CD14-positive monocyte (primary cell): ENCODE measurements around the gene SPOPL. TPM values are rescaled to one million over a fixed set of nuclear protein-coding genes. Genes with fewer than 3 reads are reported as not detected.

Source experiments
- DNase-seq, 3 donors: peaks; one replicate each; pipeline ENCODE4 v3.0.0-alpha.2; 2011 to 2022
- H2AFZ ChIP-seq: 2 replicates; pipeline ENCODE4 v1.6.0; 2012; ENCODE audit warnings: mild to moderate bottlenecking, low read depth, low read length, inconsistent platforms; ENCODE audit not compliant: insufficient read depth, poor library complexity, severe bottlenecking
- H3K27ac ChIP-seq, 2 donors: 1 replicate in 1 of 2; 2 replicates in 1 of 2; pipeline ENCODE4 v1.5.1; 2012 to 2013; ENCODE audit warnings: low read length in 2 of 2, control low read depth in 1 of 2, inconsistent platforms in 1 of 2, low read depth in 1 of 2, mild to moderate bottlenecking in 1 of 2
- H3K27me3 ChIP-seq, 2 donors: one replicate each; pipeline versions ENCODE4 v1.6.0 to v1.6.1; 2011 to 2013; ENCODE audit warnings: low read length in 2 of 2; ENCODE audit not compliant: control insufficient read depth in 2 of 2, insufficient read depth in 2 of 2
- H3K36me3 ChIP-seq, 2 donors: replicated peaks in 1 of 2; 1 replicate in 1 of 2; 2 replicates in 1 of 2; pipeline versions ENCODE4 v1.5.1 to v1.6.1; 2012 to 2013; ENCODE audit warnings: low read length in 2 of 2, control low read depth in 1 of 2, inconsistent platforms in 1 of 2, mild to moderate bottlenecking in 1 of 2; ENCODE audit not compliant: insufficient read depth in 2 of 2, control insufficient read depth in 1 of 2
- H3K4me1 ChIP-seq, 2 donors: 1 replicate in 1 of 2; 2 replicates in 1 of 2; pipeline versions ENCODE4 v1.5.1 to v1.6.1; 2012 to 2013; ENCODE audit warnings: low read length in 2 of 2, control low read depth in 1 of 2, inconsistent platforms in 1 of 2, mild to moderate bottlenecking in 1 of 2, moderate library complexity in 1 of 2; ENCODE audit not compliant: insufficient read depth in 2 of 2, control insufficient read depth in 1 of 2
- H3K4me2 ChIP-seq: replicated peaks from 2 replicates; pipeline ENCODE3; 2012; ENCODE audit warnings: low read length, moderate library complexity, mild to moderate bottlenecking; ENCODE audit not compliant: poor library complexity, severe bottlenecking; ENCODE audit errors: extremely low read depth
- H3K4me3 ChIP-seq, 3 experiments: fragments of 200-600 bp in 1 of 3; sonication (generic) in 1 of 3; replicated peaks in 1 of 3; 1 replicate in 2 of 3; 2 replicates in 1 of 3; pipeline ENCODE4 v1.5.1; 2011 to 2013; ENCODE audit warnings: low read length in 3 of 3, mild to moderate bottlenecking in 3 of 3, control low read depth in 2 of 3, low read depth in 2 of 3, inconsistent platforms in 1 of 3, moderate library complexity in 1 of 3
- H3K79me2 ChIP-seq: 2 replicates; pipeline ENCODE4 v1.6.0; 2012; ENCODE audit warnings: mild to moderate bottlenecking, control low read depth, inconsistent platforms, low read length, moderate library complexity; ENCODE audit not compliant: insufficient read depth
- H3K9ac ChIP-seq: 2 replicates; pipeline ENCODE4 v1.6.0; 2017; ENCODE audit warnings: low read length, mild to moderate bottlenecking; ENCODE audit not compliant: insufficient read depth, poor library complexity, severe bottlenecking
- H3K9me3 ChIP-seq, 2 donors: replicated peaks in 1 of 2; 1 replicate in 1 of 2; 2 replicates in 1 of 2; pipeline versions ENCODE4 v1.5.1 to v1.6.1; 2012 to 2013; ENCODE audit warnings: low read length in 2 of 2, control low read depth in 1 of 2; ENCODE audit not compliant: control insufficient read depth in 1 of 2, insufficient read depth in 1 of 2
- H4K20me1 ChIP-seq: 2 replicates; pipeline ENCODE4 v1.6.0; 2012; ENCODE audit warnings: mild to moderate bottlenecking, low read length, control low read depth, moderate library complexity; ENCODE audit not compliant: insufficient read depth
- H3K27ac Mint-ChIP-seq, 7 donors: one replicate each; pipeline ENCODE4 v1.8.0; 2020; ENCODE audit warnings: mild to moderate bottlenecking in 7 of 7, mixed read lengths in 7 of 7, moderate library complexity in 6 of 7, inconsistent platforms in 2 of 7
- H3K27me3 Mint-ChIP-seq, 3 donors: one replicate each; pipeline ENCODE4 v1.8.0; 2021 to 2022; ENCODE audit warnings: low read depth in 3 of 3, mild to moderate bottlenecking in 3 of 3, mixed read lengths in 3 of 3, moderate library complexity in 3 of 3, inconsistent platforms in 1 of 3
- H3K36me3 Mint-ChIP-seq, 2 donors: one replicate each; pipeline ENCODE4 v1.8.0; 2020; ENCODE audit warnings: mixed read lengths in 2 of 2, inconsistent platforms in 1 of 2, mild to moderate bottlenecking in 1 of 2
- H3K4me1 Mint-ChIP-seq: one replicate; pipeline ENCODE4 v1.8.0; 2020; ENCODE audit warnings: mild to moderate bottlenecking, mixed read lengths
- H3K4me3 Mint-ChIP-seq, 2 donors: one replicate each; pipeline ENCODE4 v1.8.0; 2020; ENCODE audit warnings: mild to moderate bottlenecking in 2 of 2, mixed read lengths in 2 of 2, moderate library complexity in 1 of 2
- H3K9me3 Mint-ChIP-seq, 7 donors: one replicate each; pipeline ENCODE4 v1.8.0; 2020 to 2022; ENCODE audit warnings: mixed read lengths in 7 of 7, mild to moderate bottlenecking in 6 of 7, moderate library complexity in 6 of 7, inconsistent platforms in 2 of 7
- CTCF ChIP-seq: fragments of 200-600 bp; IDR thresholded peaks from one replicate; pipeline ENCODE4 v1.8.0; 2022; ENCODE audit warnings: antibody characterized with exemption, mild to moderate bottlenecking
- WGBS: methylation state at CpG from one replicate; pipeline ENCODE4 v1.1.5; 2013; ENCODE audit warnings: missing lambda C conversion rate; ENCODE audit not compliant: insufficient coverage; 5-methylcytosine and 5-hydroxymethylcytosine counted together
- intact Hi-C, 2 donors: fragments of 100-400 bp; cut with micrococcal nuclease; formaldehyde crosslinking; loops; one replicate each; pipeline versions ENCODE4 v1.15.0 to v1.15.1; 2023
- polyA plus RNA-seq, 3 donors: library from polyadenylated mRNA; depleted of rRNA in 1 of 3; unstranded in 2 of 3; stranded (reverse) in 1 of 3; fragments of 300-500 nt in 2 of 3; fragments of >200 nt in 1 of 3; fragmentation: Illumina TruSeq in 2 of 3; gene quantifications; 1 replicate in 2 of 3; 2 replicates in 1 of 3; pipeline ENCODE4 v1.2.3, GENCODE V29; 2012 to 2021

The SPOPL gene
- polyA plus RNA-seq, 3 donors = 13.1 to 22.4 (median 18.1) TPM

DNA sequence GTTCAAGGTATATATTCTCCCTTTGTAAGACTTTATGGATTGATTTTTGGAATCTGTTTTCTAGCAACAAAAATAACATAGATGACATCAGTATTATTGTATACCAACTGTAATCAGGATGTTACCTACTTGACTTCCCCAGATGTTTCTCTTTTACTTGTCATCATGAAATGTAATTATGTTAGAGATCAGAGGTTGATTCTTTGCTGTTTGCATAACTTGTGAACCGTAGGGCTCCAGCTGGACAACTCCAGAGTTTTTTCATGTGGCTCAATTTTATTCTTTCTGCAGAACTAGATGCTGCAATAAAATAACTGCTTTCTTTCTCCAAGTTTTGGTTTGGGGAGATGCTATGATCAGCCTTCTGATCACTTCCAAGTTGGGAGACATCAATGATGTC lies 58.1 kb downstream of the SPOPL start:
- H3K9me3 ChIP-seq = no peaks in the 10 kb centered on the region
- no peak overlapping the region for H3K4me3 ChIP-seq
- no peak overlapping the region for H3K4me2 ChIP-seq
- no peaks in the 10 kb centered on the region for H3K27me3 ChIP-seq
- no peak overlapping the region for H3K27ac ChIP-seq
- WGBS = no CpG with 5 or more reads among the region's 1 CpG
- no peak for DNase-seq
- peaks cover 26% of the 10 kb centered on the region for H4K20me1 ChIP-seq
- H3K27ac Mint-ChIP-seq = no peak overlapping the region
- intact Hi-C loops = no loop called here
- no peaks in the 10 kb centered on the region for H3K4me1 ChIP-seq
- no peaks in the 10 kb centered on the region for H3K27me3 Mint-ChIP-seq
- no peak overlapping the region for H3K9ac ChIP-seq
- H3K4me1 Mint-ChIP-seq = no peaks in the 10 kb centered on the region
- no peaks in the 10 kb centered on the region for H3K79me2 ChIP-seq
- peaks cover 60 to 74% of the 10 kb centered on the region in 2 donors for H3K36me3 Mint-ChIP-seq
- no peak for TF ChIP-seq CTCF
- peaks cover 70 to 97% of the 10 kb centered on the region in 2 donors for H3K36me3 ChIP-seq
- H2AFZ ChIP-seq = no peak overlapping the region
- peaks cover 0 to 2% (median 0%) of the 10 kb centered on the region in 7 donors for H3K9me3 Mint-ChIP-seq
- H3K4me3 Mint-ChIP-seq = no peak overlapping the region

DNA sequence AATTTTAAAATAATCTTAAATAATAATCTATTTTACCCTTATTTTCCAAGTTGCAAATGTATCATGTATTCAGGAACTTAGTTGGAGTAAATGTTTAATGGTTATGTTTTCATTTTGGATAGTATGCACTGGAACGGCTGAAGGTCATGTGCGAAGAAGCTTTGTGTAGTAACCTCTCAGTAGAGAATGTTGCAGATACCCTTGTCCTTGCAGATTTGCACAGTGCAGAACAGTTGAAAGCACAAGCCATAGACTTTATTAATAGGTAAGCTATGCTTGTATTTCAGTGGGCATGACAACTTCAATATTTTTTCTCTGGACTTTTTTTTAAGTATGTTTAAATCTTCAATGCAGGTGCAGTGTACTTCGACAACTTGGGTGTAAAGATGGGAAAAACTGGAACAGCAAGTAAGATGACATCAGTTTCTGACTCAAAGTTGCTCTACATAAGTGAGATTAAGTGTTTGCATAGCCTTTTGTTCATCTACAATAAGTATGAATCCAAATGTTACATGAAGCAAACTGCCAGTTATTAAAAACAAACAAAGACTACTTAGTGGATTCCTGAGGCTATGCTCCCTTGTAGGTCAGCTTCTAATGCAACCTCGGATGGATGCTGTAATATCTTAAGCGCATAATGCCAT lies 63.1 kb downstream of the SPOPL start:
- H3K4me3 Mint-ChIP-seq = no peak overlapping the region
- TF ChIP-seq CTCF = no peak
- Histone ChIP-seq H3K9ac (no peak overlapping the region), H3K4me3 (no peak overlapping the region), H2AFZ (no peak overlapping the region), H4K20me1 (peaks cover 36% of the 10 kb centered on the region), H3K4me1 (no peaks in the 10 kb centered on the region), H3K27me3 (no peaks in the 10 kb centered on the region), H3K9me3 (no peaks in the 10 kb centered on the region), H3K79me2 (no peaks in the 10 kb centered on the region), H3K4me2 (no peak overlapping the region), H3K27ac (no peak overlapping the region), H3K36me3 (peaks cover 95 to 100% of the 10 kb centered on the region in 2 donors)
- no peak overlapping the region for H3K27ac Mint-ChIP-seq
- peaks cover 0 to 1% (median 0%) of the 10 kb centered on the region in 3 donors for H3K27me3 Mint-ChIP-seq
- WGBS = 96% methylated on average over 3 of the region's 5 CpGs
- H3K4me1 Mint-ChIP-seq = no peaks in the 10 kb centered on the region
- H3K36me3 Mint-ChIP-seq = peaks cover 54 to 63% of the 10 kb centered on the region in 2 donors
- H3K9me3 Mint-ChIP-seq = no peaks in the 10 kb centered on the region
- intact Hi-C loops = no loop called here
- DNase-seq = no peak
